ENCODE results near the gene MXI1.

DNA sequence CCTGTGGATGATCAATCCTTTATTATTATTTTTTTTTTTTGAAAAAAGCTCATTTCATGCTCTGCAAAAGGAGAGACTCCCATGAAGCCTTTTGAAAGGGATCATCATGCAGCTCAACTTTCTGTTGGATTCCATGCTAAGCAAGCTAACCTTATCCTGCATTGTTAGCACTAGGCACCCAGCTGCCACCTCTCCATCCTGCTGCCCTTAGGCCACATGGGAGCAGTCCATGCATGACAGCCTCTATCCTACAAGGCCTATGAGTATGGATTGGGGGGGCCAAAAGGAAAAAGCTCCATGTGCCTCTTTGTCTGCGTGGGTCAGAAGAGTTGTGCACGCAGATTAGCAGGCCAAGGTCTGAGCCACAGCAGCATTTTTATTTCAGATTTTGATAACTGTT, 78.1 kb downstream of the MXI1 start:
- TF ChIP-seq YY1 (IDR thresholded peaks at IDR 0.05; ENCODE audit: insufficient read depth, insufficient read length) = no peak
- no peak for TF ChIP-seq SUZ12 (IDR thresholded peaks at IDR 0.05; ENCODE audit: extremely low read depth, insufficient read depth, insufficient read length)

Data from NT2/D1 (cell line).